CD14-positive monocyte (primary cell): ENCODE measurements around the gene DOCK4. TPM values are rescaled to one million over a fixed set of nuclear protein-coding genes. Genes with fewer than 3 reads are reported as not detected.

ENCODE experiments used
- DNase-seq, 3 donors: peaks; one replicate each; pipeline ENCODE4 v3.0.0-alpha.2; 2011 to 2022
- H2AFZ ChIP-seq: 2 replicates; pipeline ENCODE4 v1.6.0; 2012; ENCODE audit warnings: mild to moderate bottlenecking, low read depth, low read length, inconsistent platforms; ENCODE audit not compliant: insufficient read depth, poor library complexity, severe bottlenecking
- H3K27ac ChIP-seq, 2 donors: 1 replicate in 1 of 2; 2 replicates in 1 of 2; pipeline ENCODE4 v1.5.1; 2012 to 2013; ENCODE audit warnings: low read length in 2 of 2, control low read depth in 1 of 2, inconsistent platforms in 1 of 2, low read depth in 1 of 2, mild to moderate bottlenecking in 1 of 2
- H3K27me3 ChIP-seq, 2 donors: one replicate each; pipeline versions ENCODE4 v1.6.0 to v1.6.1; 2011 to 2013; ENCODE audit warnings: low read length in 2 of 2; ENCODE audit not compliant: control insufficient read depth in 2 of 2, insufficient read depth in 2 of 2
- H3K36me3 ChIP-seq, 2 donors: replicated peaks in 1 of 2; 1 replicate in 1 of 2; 2 replicates in 1 of 2; pipeline versions ENCODE4 v1.5.1 to v1.6.1; 2012 to 2013; ENCODE audit warnings: low read length in 2 of 2, control low read depth in 1 of 2, inconsistent platforms in 1 of 2, mild to moderate bottlenecking in 1 of 2; ENCODE audit not compliant: insufficient read depth in 2 of 2, control insufficient read depth in 1 of 2
- H3K4me1 ChIP-seq, 2 donors: 1 replicate in 1 of 2; 2 replicates in 1 of 2; pipeline versions ENCODE4 v1.5.1 to v1.6.1; 2012 to 2013; ENCODE audit warnings: low read length in 2 of 2, control low read depth in 1 of 2, inconsistent platforms in 1 of 2, mild to moderate bottlenecking in 1 of 2, moderate library complexity in 1 of 2; ENCODE audit not compliant: insufficient read depth in 2 of 2, control insufficient read depth in 1 of 2
- H3K4me2 ChIP-seq: replicated peaks from 2 replicates; pipeline ENCODE3; 2012; ENCODE audit warnings: low read length, moderate library complexity, mild to moderate bottlenecking; ENCODE audit not compliant: poor library complexity, severe bottlenecking; ENCODE audit errors: extremely low read depth
- H3K4me3 ChIP-seq, 3 experiments: fragments of 200-600 bp in 1 of 3; sonication (generic) in 1 of 3; replicated peaks in 1 of 3; 1 replicate in 2 of 3; 2 replicates in 1 of 3; pipeline ENCODE4 v1.5.1; 2011 to 2013; ENCODE audit warnings: low read length in 3 of 3, mild to moderate bottlenecking in 3 of 3, control low read depth in 2 of 3, low read depth in 2 of 3, inconsistent platforms in 1 of 3, moderate library complexity in 1 of 3
- H3K79me2 ChIP-seq: 2 replicates; pipeline ENCODE4 v1.6.0; 2012; ENCODE audit warnings: mild to moderate bottlenecking, control low read depth, inconsistent platforms, low read length, moderate library complexity; ENCODE audit not compliant: insufficient read depth
- H3K9ac ChIP-seq: 2 replicates; pipeline ENCODE4 v1.6.0; 2017; ENCODE audit warnings: low read length, mild to moderate bottlenecking; ENCODE audit not compliant: insufficient read depth, poor library complexity, severe bottlenecking
- H3K9me3 ChIP-seq, 2 donors: replicated peaks in 1 of 2; 1 replicate in 1 of 2; 2 replicates in 1 of 2; pipeline versions ENCODE4 v1.5.1 to v1.6.1; 2012 to 2013; ENCODE audit warnings: low read length in 2 of 2, control low read depth in 1 of 2; ENCODE audit not compliant: control insufficient read depth in 1 of 2, insufficient read depth in 1 of 2
- H4K20me1 ChIP-seq: 2 replicates; pipeline ENCODE4 v1.6.0; 2012; ENCODE audit warnings: mild to moderate bottlenecking, low read length, control low read depth, moderate library complexity; ENCODE audit not compliant: insufficient read depth
- H3K27ac Mint-ChIP-seq, 7 donors: one replicate each; pipeline ENCODE4 v1.8.0; 2020; ENCODE audit warnings: mild to moderate bottlenecking in 7 of 7, mixed read lengths in 7 of 7, moderate library complexity in 6 of 7, inconsistent platforms in 2 of 7
- H3K27me3 Mint-ChIP-seq, 3 donors: one replicate each; pipeline ENCODE4 v1.8.0; 2021 to 2022; ENCODE audit warnings: low read depth in 3 of 3, mild to moderate bottlenecking in 3 of 3, mixed read lengths in 3 of 3, moderate library complexity in 3 of 3, inconsistent platforms in 1 of 3
- H3K36me3 Mint-ChIP-seq, 2 donors: one replicate each; pipeline ENCODE4 v1.8.0; 2020; ENCODE audit warnings: mixed read lengths in 2 of 2, inconsistent platforms in 1 of 2, mild to moderate bottlenecking in 1 of 2
- H3K4me1 Mint-ChIP-seq: one replicate; pipeline ENCODE4 v1.8.0; 2020; ENCODE audit warnings: mild to moderate bottlenecking, mixed read lengths
- H3K4me3 Mint-ChIP-seq, 2 donors: one replicate each; pipeline ENCODE4 v1.8.0; 2020; ENCODE audit warnings: mild to moderate bottlenecking in 2 of 2, mixed read lengths in 2 of 2, moderate library complexity in 1 of 2
- H3K9me3 Mint-ChIP-seq, 7 donors: one replicate each; pipeline ENCODE4 v1.8.0; 2020 to 2022; ENCODE audit warnings: mixed read lengths in 7 of 7, mild to moderate bottlenecking in 6 of 7, moderate library complexity in 6 of 7, inconsistent platforms in 2 of 7
- WGBS: methylation state at CpG from one replicate; pipeline ENCODE4 v1.1.5; 2013; ENCODE audit warnings: missing lambda C conversion rate; ENCODE audit not compliant: insufficient coverage; 5-methylcytosine and 5-hydroxymethylcytosine counted together
- intact Hi-C, 2 donors: fragments of 100-400 bp; cut with micrococcal nuclease; formaldehyde crosslinking; loops; one replicate each; pipeline versions ENCODE4 v1.15.0 to v1.15.1; 2023
- polyA plus RNA-seq, 3 donors: library from polyadenylated mRNA; depleted of rRNA in 1 of 3; unstranded in 2 of 3; stranded (reverse) in 1 of 3; fragments of 300-500 nt in 2 of 3; fragments of >200 nt in 1 of 3; fragmentation: Illumina TruSeq in 2 of 3; gene quantifications; 1 replicate in 2 of 3; 2 replicates in 1 of 3; pipeline ENCODE4 v1.2.3, GENCODE V29; 2012 to 2021
- TF ChIP-seq, protein P1 (sequence below): fragments of 200-600 bp; IDR thresholded peaks from one replicate; pipeline ENCODE4 v1.8.0; 2022; ENCODE audit warnings: antibody characterized with exemption, mild to moderate bottlenecking

DOCK4 gene
- polyA plus RNA-seq, 3 donors: 1.3 to 5.0 (median 2.7) TPM

DNA sequence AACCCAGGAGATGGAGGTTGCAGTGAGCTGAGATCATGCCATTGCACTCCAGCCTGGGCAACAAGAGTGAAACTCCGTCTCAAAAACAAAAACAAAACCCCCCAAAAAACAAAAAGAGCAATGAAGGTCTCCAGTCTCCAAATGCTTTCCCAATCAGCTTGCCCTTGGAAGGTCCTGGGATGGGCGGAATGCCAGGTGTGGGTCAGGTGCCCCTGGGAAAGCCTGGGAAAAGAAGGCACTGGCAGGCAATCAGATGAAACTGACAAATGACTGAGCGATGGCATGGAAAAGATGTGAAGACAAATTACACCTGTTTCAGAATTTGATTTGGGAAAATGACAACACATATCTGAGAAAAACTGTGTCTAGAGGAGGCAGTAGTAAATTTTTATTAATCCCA lies 433.5 kb downstream of the DOCK4 start:
- Mint-ChIP-seq H3K4me1 (no peaks in the 10 kb centered on the region), H3K36me3 (no peaks in the 10 kb centered on the region), H3K27me3 (peaks cover 0 to 5% (median 0%) of the 10 kb centered on the region in 3 donors), H3K27ac (no peak overlapping the region), H3K4me3 (no peak overlapping the region), H3K9me3 (peaks cover 3 to 17% (median 10%) of the 10 kb centered on the region in 7 donors)
- no peaks in the 10 kb centered on the region for H3K79me2 ChIP-seq
- H4K20me1 ChIP-seq: no peaks in the 10 kb centered on the region
- DNase-seq: no peak
- no peaks in the 10 kb centered on the region for H3K27me3 ChIP-seq
- H3K36me3 ChIP-seq: no peaks in the 10 kb centered on the region
- no peak overlapping the region for H3K9ac ChIP-seq
- intact Hi-C loops: no loop called here
- H2AFZ ChIP-seq: no peak overlapping the region
- WGBS: 100% methylated on average over 2 of the region's 3 CpGs
- TF ChIP-seq, protein P1, sequence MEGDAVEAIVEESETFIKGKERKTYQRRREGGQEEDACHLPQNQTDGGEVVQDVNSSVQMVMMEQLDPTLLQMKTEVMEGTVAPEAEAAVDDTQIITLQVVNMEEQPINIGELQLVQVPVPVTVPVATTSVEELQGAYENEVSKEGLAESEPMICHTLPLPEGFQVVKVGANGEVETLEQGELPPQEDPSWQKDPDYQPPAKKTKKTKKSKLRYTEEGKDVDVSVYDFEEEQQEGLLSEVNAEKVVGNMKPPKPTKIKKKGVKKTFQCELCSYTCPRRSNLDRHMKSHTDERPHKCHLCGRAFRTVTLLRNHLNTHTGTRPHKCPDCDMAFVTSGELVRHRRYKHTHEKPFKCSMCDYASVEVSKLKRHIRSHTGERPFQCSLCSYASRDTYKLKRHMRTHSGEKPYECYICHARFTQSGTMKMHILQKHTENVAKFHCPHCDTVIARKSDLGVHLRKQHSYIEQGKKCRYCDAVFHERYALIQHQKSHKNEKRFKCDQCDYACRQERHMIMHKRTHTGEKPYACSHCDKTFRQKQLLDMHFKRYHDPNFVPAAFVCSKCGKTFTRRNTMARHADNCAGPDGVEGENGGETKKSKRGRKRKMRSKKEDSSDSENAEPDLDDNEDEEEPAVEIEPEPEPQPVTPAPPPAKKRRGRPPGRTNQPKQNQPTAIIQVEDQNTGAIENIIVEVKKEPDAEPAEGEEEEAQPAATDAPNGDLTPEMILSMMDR: no peak
- no peak overlapping the region for H3K4me3 ChIP-seq
- no peaks in the 10 kb centered on the region for H3K4me1 ChIP-seq
- H3K27ac ChIP-seq: no peak overlapping the region
- peaks cover 0 to 4% of the 10 kb centered on the region in 2 donors for H3K9me3 ChIP-seq
- no peak overlapping the region for H3K4me2 ChIP-seq

DNA sequence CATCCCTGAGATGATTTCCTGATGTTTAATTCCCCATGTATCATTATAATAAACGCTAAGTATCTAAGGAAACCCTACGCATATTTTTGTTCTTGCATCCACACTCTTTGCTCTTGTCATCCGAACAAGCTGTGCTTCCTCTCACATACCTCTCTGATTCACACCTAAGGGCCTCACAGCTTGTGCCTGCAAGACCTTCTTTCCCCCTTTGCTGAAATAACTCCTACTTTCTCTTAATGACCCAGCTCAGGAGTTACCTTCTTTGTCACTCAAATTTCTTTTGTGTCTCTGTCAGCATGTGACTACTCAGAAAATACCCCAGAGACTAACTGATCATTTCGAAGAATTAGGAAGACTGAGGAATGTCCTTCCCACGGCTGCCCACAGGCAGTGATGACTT lies 434.6 kb downstream of the DOCK4 start:
- no peaks in the 10 kb centered on the region for H3K27me3 ChIP-seq
- intact Hi-C loops: no loop called here
- 90% methylated on average over 5 of the region's 5 CpGs for WGBS
- H3K36me3 Mint-ChIP-seq: no peaks in the 10 kb centered on the region
- H3K27ac Mint-ChIP-seq: peak overlapping the region in 2 of 7 donors; percentile 14 to 41
- no peaks in the 10 kb centered on the region for H3K4me1 ChIP-seq
- peaks cover 0 to 5% (median 0%) of the 10 kb centered on the region in 3 donors for H3K27me3 Mint-ChIP-seq
- no peaks in the 10 kb centered on the region for H3K79me2 ChIP-seq
- H3K9me3 Mint-ChIP-seq: peaks cover 3 to 14% (median 6%) of the 10 kb centered on the region in 7 donors
- no peak overlapping the region for H3K27ac ChIP-seq
- H3K9ac ChIP-seq: no peak overlapping the region
- no peaks in the 10 kb centered on the region for H3K36me3 ChIP-seq
- no peak overlapping the region for H2AFZ ChIP-seq
- no peak overlapping the region for H3K4me2 ChIP-seq
- no peak overlapping the region for H3K4me3 Mint-ChIP-seq
- H3K9me3 ChIP-seq: peaks cover 0 to under 1% of the 10 kb centered on the region in 2 donors
- no peaks in the 10 kb centered on the region for H4K20me1 ChIP-seq
- H3K4me3 ChIP-seq: no peak overlapping the region
- no peaks in the 10 kb centered on the region for H3K4me1 Mint-ChIP-seq
- no peak for DNase-seq
- TF ChIP-seq, protein P1: no peak
